Caco-2 (cell line): Measurements from ENCODE around the gene PARD3. TPM values are rescaled to one million over a fixed set of nuclear protein-coding genes. Genes with fewer than 3 reads are reported as not detected.

Experiments
- BruUV-seq: library from RNA; stranded (reverse); fragments of 400-500 nt; replicated peaks from 2 replicates; lab custom pipeline; 2021; lab: Mats Ljungman, UMichigan
- CTCF ChIA-PET: fragments of 300-600 bp; sonication (Branson Sonifier 250); formaldehyde crosslinking; loops from one replicate; lab custom pipeline; 2022; ENCODE audit warnings: antibody characterized with exemption; lab: Charles Lee
- POLR2A ChIA-PET: fragments of 300-600 bp; sonication (Branson Sonifier 250); formaldehyde crosslinking; loops from one replicate; lab custom pipeline; 2022; ENCODE audit warnings: antibody characterized with exemption; lab: Charles Lee
- DNase-seq, 2 experiments: peaks; one replicate each; pipeline versions ENCODE4 v3.0.0 to v3.0.0-alpha.2; 2020 to 2022
- H3K27me3 ChIP-seq: replicated peaks from 2 replicates; pipeline ENCODE4 v1.6.0; 2011; ENCODE audit warnings: low read length; ENCODE audit not compliant: control insufficient read depth, insufficient read depth
- H3K36me3 ChIP-seq: 2 replicates; pipeline ENCODE4 v1.5.1; 2011; ENCODE audit warnings: low read length; ENCODE audit not compliant: control insufficient read depth, insufficient read depth
- H3K4me1 ChIP-seq: fragments of 250-450 bp; sonication (Bioruptor Pico); 2 replicates; pipeline ENCODE4 v1.5.1; 2020; ENCODE audit warnings: mild to moderate bottlenecking
- H3K4me3 ChIP-seq: 2 replicates; pipeline ENCODE4 v1.5.1; 2011; ENCODE audit warnings: low read depth, mild to moderate bottlenecking, control low read depth, low read length
- H3K9me3 ChIP-seq: fragments of 250-450 bp; sonication (Bioruptor Pico); 2 replicates; pipeline ENCODE4 v1.5.1; 2020; ENCODE audit warnings: mild to moderate bottlenecking, moderate library complexity
- H3K27ac Mint-ChIP-seq: one replicate; pipeline ENCODE4 v1.8.0; 2022; ENCODE audit warnings: mixed read lengths; ENCODE audit not compliant: unreplicated experiment
- H3K27me3 Mint-ChIP-seq: one replicate; pipeline ENCODE4 v1.8.0; 2022; ENCODE audit warnings: mixed read lengths; ENCODE audit not compliant: insufficient read depth, unreplicated experiment
- H3K36me3 Mint-ChIP-seq: one replicate; pipeline ENCODE4 v1.8.0; 2022; ENCODE audit warnings: mild to moderate bottlenecking, mixed read lengths; ENCODE audit not compliant: insufficient read depth, unreplicated experiment
- H3K4me1 Mint-ChIP-seq: one replicate; pipeline ENCODE4 v1.8.0; 2022; ENCODE audit warnings: low read depth, mixed read lengths; ENCODE audit not compliant: unreplicated experiment
- H3K4me3 Mint-ChIP-seq: one replicate; pipeline ENCODE4 v1.8.0; 2022; ENCODE audit warnings: mild to moderate bottlenecking, moderate library complexity, mixed read lengths; ENCODE audit not compliant: unreplicated experiment
- H3K9me3 Mint-ChIP-seq: one replicate; pipeline ENCODE4 v1.8.0; 2022; ENCODE audit warnings: mixed read lengths; ENCODE audit not compliant: unreplicated experiment
- CTCF ChIP-seq, 2 experiments: fragments of 200-600 bp in 1 of 2; IDR thresholded peaks; 1 replicate in 1 of 2; 2 replicates in 1 of 2; pipeline versions ENCODE4 v1.5.1 to v1.8.0; 2011 to 2022; ENCODE audit warnings: antibody characterized with exemption in 1 of 2, control low read depth in 1 of 2, inconsistent platforms in 1 of 2, low read depth in 1 of 2, low read length in 1 of 2, mild to moderate bottlenecking in 1 of 2, moderate library complexity in 1 of 2; ENCODE audit not compliant: insufficient read depth in 1 of 2, severe bottlenecking in 1 of 2, unreplicated experiment in 1 of 2
- intact Hi-C: fragments of 100-400 bp; cut with micrococcal nuclease; formaldehyde crosslinking; loops from one replicate; pipeline ENCODE4 v1.10.0; 2022; ENCODE audit not compliant: unreplicated experiment
- total RNA-seq: library from RNA; stranded (reverse); gene quantifications from 2 replicates; pipeline ENCODE4 v1.2.3, GENCODE V29; 2022

The PARD3 gene
- total RNA-seq, 1 experiment from 2014 or later = 80.7 TPM

DNA sequence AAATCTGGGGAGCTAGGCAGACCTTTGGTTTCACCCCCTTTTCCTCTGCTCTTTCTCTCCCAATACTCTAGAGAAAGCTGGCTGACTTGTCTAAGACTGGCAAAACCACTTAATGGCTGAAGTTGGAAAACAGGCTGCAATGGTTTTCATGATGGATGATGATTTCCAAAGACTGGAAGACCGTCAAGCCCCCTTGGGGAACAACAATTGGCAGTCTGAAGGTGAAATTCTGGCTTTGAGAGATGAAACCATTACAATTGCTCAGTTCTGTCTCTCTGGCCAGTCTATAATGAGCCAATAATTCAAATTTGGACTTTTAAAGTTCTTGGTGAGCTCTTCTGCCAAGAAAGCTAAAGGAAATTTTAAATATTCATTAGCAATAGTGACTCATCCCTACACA, 680.5 kb downstream of the PARD3 start:
- no peak for DNase-seq
- no peaks in the 10 kb centered on the region for H3K27me3 ChIP-seq
- H3K9me3 ChIP-seq = no peaks in the 10 kb centered on the region
- Mint-ChIP-seq H3K27ac (no peak overlapping the region), H3K36me3 (no peaks in the 10 kb centered on the region), H3K4me1 (no peaks in the 10 kb centered on the region), H3K27me3 (no peaks in the 10 kb centered on the region), H3K4me3 (no peak overlapping the region), H3K9me3 (peaks cover 13% of the 10 kb centered on the region)
- intact Hi-C loops = no loop called here
- no peak for TF ChIP-seq CTCF (IDR thresholded peaks at IDR 0.05; ENCODE audit: insufficient read depth in 1 of 2, low read depth in 1 of 2, low read length in 1 of 2, severe bottlenecking in 1 of 2, unreplicated experiment in 1 of 2)
- POLR2A ChIA-PET = no interaction called here
- H3K4me1 ChIP-seq = no peaks in the 10 kb centered on the region
- H3K4me3 ChIP-seq = no peak overlapping the region
- no TSS peak for BruUV-seq
- CTCF ChIA-PET = no interaction called here
- no peaks in the 10 kb centered on the region for H3K36me3 ChIP-seq

- no peaks in the 10 kb centered on the region for H3K9me3 ChIP-seq
Observed at GRCh38 chr10:34133406-34133805, 681.7 kb downstream of the PARD3 start.

DNA sequence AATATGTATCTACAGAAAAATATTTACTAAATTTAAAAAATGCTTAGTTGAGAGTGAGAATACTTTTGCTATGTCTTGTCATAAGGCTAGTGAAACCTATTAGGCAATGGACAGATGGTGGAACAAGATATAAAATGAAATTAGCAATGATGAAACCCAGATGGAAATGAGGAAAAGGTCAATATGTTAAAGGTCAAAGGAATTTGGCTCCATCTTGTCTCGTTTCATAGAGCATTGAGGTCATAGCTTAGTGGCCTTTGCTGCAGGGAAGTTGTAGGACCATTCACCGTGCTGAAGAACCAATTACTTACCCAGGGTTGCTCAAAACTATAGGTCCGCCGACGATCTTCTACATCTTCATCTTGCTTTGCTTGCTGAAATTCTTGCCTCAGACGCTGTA, 683.9 kb downstream of the PARD3 start:
- ChIA-PET POLR2A (no interaction called here), CTCF (no interaction called here)

More at GRCh38 chr10:34133406-34133805, 681.7 kb downstream of the PARD3 start:
- no peak overlapping the region for H3K4me3 Mint-ChIP-seq
- TF ChIP-seq CTCF (IDR thresholded peaks at IDR 0.05; ENCODE audit: insufficient read depth in 1 of 2, low read depth in 1 of 2, low read length in 1 of 2, severe bottlenecking in 1 of 2, unreplicated experiment in 1 of 2) = no peak
- peaks cover 15% of the 10 kb centered on the region for H3K9me3 Mint-ChIP-seq
- DNase-seq = no peak
- POLR2A ChIA-PET = no interaction called here
- intact Hi-C loops = no loop called here
- no peaks in the 10 kb centered on the region for H3K36me3 Mint-ChIP-seq
- CTCF ChIA-PET = no interaction called here
- H3K27ac Mint-ChIP-seq = no peak overlapping the region
- Histone ChIP-seq H3K36me3 (no peaks in the 10 kb centered on the region; the same call in 1 of the 2 replicates), H3K27me3 (no peaks in the 10 kb centered on the region), H3K4me3 (no peak overlapping the region), H3K4me1 (no peaks in the 10 kb centered on the region)
- no TSS peak for BruUV-seq
- H3K4me1 Mint-ChIP-seq = no peaks in the 10 kb centered on the region
- H3K27me3 Mint-ChIP-seq = no peaks in the 10 kb centered on the region

More for the DNA sequence above, 683.9 kb downstream of the PARD3 start:
- H3K9me3 ChIP-seq = no peaks in the 10 kb centered on the region
- no peak overlapping the region for H3K27ac Mint-ChIP-seq
- H3K27me3 ChIP-seq = no peaks in the 10 kb centered on the region
- DNase-seq = no peak
- no peak overlapping the region for H3K4me3 ChIP-seq
- no TSS peak for BruUV-seq
- H3K27me3 Mint-ChIP-seq = no peaks in the 10 kb centered on the region
- no peaks in the 10 kb centered on the region for H3K4me1 ChIP-seq
- intact Hi-C loops = no loop called here
- H3K36me3 ChIP-seq = no peaks in the 10 kb centered on the region; the same call in 1 of the 2 replicates
- H3K4me3 Mint-ChIP-seq = no peak overlapping the region
- H3K9me3 Mint-ChIP-seq = peaks cover 15% of the 10 kb centered on the region
- TF ChIP-seq CTCF (IDR thresholded peaks at IDR 0.05; ENCODE audit: insufficient read depth in 1 of 2, low read depth in 1 of 2, low read length in 1 of 2, severe bottlenecking in 1 of 2, unreplicated experiment in 1 of 2) = no peak
- H3K36me3 Mint-ChIP-seq = no peaks in the 10 kb centered on the region
- no peaks in the 10 kb centered on the region for H3K4me1 Mint-ChIP-seq
